HFFc6 (cell line): ENCODE results near the gene SMIM13. TPM values are rescaled to one million over a fixed set of nuclear protein-coding genes. Genes with fewer than 3 reads are reported as not detected.
A peak's percentile ranks its signal among the peaks of the same experiment; 100 is the strongest.

Source experiments
- DNase-seq: peaks from one replicate; pipeline ENCODE4 v3.0.0-alpha.2; 2018
- H3K27ac Mint-ChIP-seq: 2 replicates; pipeline ENCODE4 v1.8.0; 2020; ENCODE audit warnings: mild to moderate bottlenecking, mixed read lengths
- H3K27me3 Mint-ChIP-seq: 2 replicates; pipeline ENCODE4 v1.8.0; 2021; ENCODE audit warnings: mild to moderate bottlenecking, moderate library complexity, mixed read lengths; ENCODE audit not compliant: insufficient read depth
- H3K36me3 Mint-ChIP-seq: 2 replicates; pipeline ENCODE4 v1.8.0; 2021; ENCODE audit warnings: low read depth, mixed read lengths
- H3K4me1 Mint-ChIP-seq: 2 replicates; pipeline ENCODE4 v1.8.0; 2020; ENCODE audit warnings: low read depth, mixed read lengths
- H3K4me3 Mint-ChIP-seq: 2 replicates; pipeline ENCODE4 v1.8.0; 2020; ENCODE audit warnings: mild to moderate bottlenecking, moderate library complexity, mixed read lengths
- H3K9me3 Mint-ChIP-seq: 2 replicates; pipeline ENCODE4 v1.8.0; 2020; ENCODE audit warnings: mild to moderate bottlenecking, mixed read lengths
- CTCF ChIP-seq: fragments of 200-600 bp; sonication (generic); IDR thresholded peaks from 2 replicates; pipeline ENCODE4 v1.5.0; 2021; ENCODE audit warnings: antibody characterized with exemption, mild to moderate bottlenecking
- total RNA-seq, 6 experiments: library from RNA; stranded (reverse); fragmentation: NEBNext Ultra II Directional; extraction: Animal tissue kit (Norgen Biotek cat#: 25700); gene quantifications; 2 replicates in 1 of 6; 3 replicates in 5 of 6; pipeline ENCODE4 v1.2.3, GENCODE V29; 2021

SMIM13 gene
- total RNA-seq, 6 experiments from 2014 or later = 11.9 to 16.5 (median 13.3) TPM

- Mint-ChIP-seq H3K27me3 (no peaks in the 10 kb centered on the region), H3K4me1 (peaks cover 32% of the 10 kb centered on the region), H3K36me3 (peaks cover 13% of the 10 kb centered on the region), H3K4me3 (peak overlapping the region; percentile 100), H3K27ac (peak overlapping the region; percentile 99), H3K9me3 (no peaks in the 10 kb centered on the region)
- no peak for TF ChIP-seq CTCF
- peak; percentile 19 for DNase-seq
These were observed 797 bp downstream of the SMIM13 start for GRCh38 chr6:11094411-11094851.

GRCh38 chr6:11094941-11095340, 1.3 kb downstream of the SMIM13 start:
- H3K9me3 Mint-ChIP-seq = no peaks in the 10 kb centered on the region
- H3K36me3 Mint-ChIP-seq = peaks cover 18% of the 10 kb centered on the region
- peaks cover 32% of the 10 kb centered on the region for H3K4me1 Mint-ChIP-seq
- H3K27ac Mint-ChIP-seq = peak overlapping the region; percentile 99
- DNase-seq = no peak
- TF ChIP-seq CTCF = no peak
- H3K27me3 Mint-ChIP-seq = no peaks in the 10 kb centered on the region
- peak overlapping the region; percentile 100 for H3K4me3 Mint-ChIP-seq

GRCh38 chr6:11096109-11096508, 2.5 kb downstream of the SMIM13 start:
- peak overlapping the region; percentile 100 for H3K4me3 Mint-ChIP-seq
- H3K4me1 Mint-ChIP-seq = peaks cover 32% of the 10 kb centered on the region
- peak overlapping the region; percentile 75 for H3K27ac Mint-ChIP-seq

GRCh38 chr6:11097476-11097875, 3.8 kb downstream of the SMIM13 start:
- no peak for DNase-seq
- TF ChIP-seq CTCF = no peak
- Mint-ChIP-seq H3K4me1 (peaks cover 31% of the 10 kb centered on the region), H3K4me3 (no peak overlapping the region), H3K9me3 (peaks cover 5% of the 10 kb centered on the region; the same call in 1 of the 2 replicates), H3K27ac (no peak overlapping the region), H3K27me3 (no peaks in the 10 kb centered on the region; the same call in 1 of the 2 replicates), H3K36me3 (peaks cover 36% of the 10 kb centered on the region)

More at GRCh38 chr6:11096109-11096508, 2.5 kb downstream of the SMIM13 start:
- H3K9me3 Mint-ChIP-seq = peaks cover 5% of the 10 kb centered on the region; the same call in 1 of the 2 replicates
- peak; percentile 30 for DNase-seq
- TF ChIP-seq CTCF = no peak
- peaks cover 30% of the 10 kb centered on the region for H3K36me3 Mint-ChIP-seq
- no peaks in the 10 kb centered on the region; the same call in 1 of the 2 replicates for H3K27me3 Mint-ChIP-seq

- peaks cover 25% of the 10 kb centered on the region for H3K4me1 Mint-ChIP-seq
- DNase-seq = no peak
- no peaks in the 10 kb centered on the region; the same call in 1 of the 2 replicates for H3K27me3 Mint-ChIP-seq
- peak overlapping the region; percentile 38 for H3K27ac Mint-ChIP-seq
- peaks cover 5% of the 10 kb centered on the region; the same call in 1 of the 2 replicates for H3K9me3 Mint-ChIP-seq
- no peak overlapping the region for H3K4me3 Mint-ChIP-seq
- peaks cover 41% of the 10 kb centered on the region for H3K36me3 Mint-ChIP-seq
- TF ChIP-seq CTCF = no peak
These were observed 4.4 kb downstream of the SMIM13 start for GRCh38 chr6:11098004-11098403.
